GM12872 (cell line): ENCODE measurements around the gene TBC1D13.

Experiments used
- TF ChIP-seq, protein P1 (sequence below): IDR thresholded peaks from 3 replicates; pipeline ENCODE4 v1.5.1; 2011; ENCODE audit warnings: low read depth, mild to moderate bottlenecking, low read length, moderate library complexity; ENCODE audit not compliant: insufficient read depth

The TBC1D13 gene, protein sequence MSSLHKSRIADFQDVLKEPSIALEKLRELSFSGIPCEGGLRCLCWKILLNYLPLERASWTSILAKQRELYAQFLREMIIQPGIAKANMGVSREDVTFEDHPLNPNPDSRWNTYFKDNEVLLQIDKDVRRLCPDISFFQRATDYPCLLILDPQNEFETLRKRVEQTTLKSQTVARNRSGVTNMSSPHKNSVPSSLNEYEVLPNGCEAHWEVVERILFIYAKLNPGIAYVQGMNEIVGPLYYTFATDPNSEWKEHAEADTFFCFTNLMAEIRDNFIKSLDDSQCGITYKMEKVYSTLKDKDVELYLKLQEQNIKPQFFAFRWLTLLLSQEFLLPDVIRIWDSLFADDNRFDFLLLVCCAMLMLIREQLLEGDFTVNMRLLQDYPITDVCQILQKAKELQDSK

DNA sequence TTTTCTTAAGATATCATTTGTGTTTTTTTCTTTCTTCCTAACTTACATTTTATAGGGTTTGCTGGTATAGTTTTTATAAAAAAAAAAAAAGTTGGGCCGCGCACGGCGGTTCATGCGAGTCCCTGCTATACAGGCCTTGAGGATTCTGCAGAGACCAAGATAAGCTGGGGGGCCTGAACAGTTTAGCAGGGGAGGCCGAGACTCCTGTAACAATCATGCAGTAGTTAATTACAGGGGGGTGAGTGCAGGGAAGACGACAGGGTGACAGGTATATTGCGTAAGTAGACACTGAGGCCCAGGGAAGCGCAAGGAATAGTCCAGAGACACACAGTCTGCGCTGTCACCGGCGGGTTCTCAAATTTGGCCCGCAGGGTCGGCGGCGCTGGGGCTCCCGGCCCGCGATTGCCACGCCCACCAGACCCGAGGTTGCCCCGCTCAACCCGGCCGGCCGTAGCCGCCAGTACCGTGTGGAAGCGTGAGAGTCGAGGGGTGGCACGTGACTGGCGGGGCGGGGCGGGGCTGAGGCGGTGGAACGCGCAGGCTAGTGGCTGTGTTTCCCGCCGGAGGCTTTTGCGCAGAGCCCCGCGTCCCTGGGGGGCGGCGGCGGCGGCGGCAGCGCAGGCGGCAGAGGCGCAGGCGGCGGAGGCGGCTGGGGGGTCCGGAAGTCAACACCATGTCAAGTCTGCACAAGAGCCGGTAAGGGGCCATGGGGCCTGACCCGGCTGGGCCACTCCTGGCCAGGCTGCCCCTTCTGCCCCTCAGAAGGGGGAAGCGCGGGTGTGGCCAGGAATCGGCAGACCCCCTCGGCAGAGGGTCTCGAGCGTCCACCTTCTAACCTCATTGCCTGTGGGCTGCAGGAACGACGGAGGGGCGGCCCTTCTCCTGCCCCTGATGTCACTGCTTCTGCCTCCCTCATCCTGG, at the start of gene TBC1D13:
Gene TBC1D13, plus strand, starts transcription at position 573 of the 921 bp plus-strand sequence. Its CDS starts 101 bp downstream, at position 674.
- TF ChIP-seq, protein P1, sequence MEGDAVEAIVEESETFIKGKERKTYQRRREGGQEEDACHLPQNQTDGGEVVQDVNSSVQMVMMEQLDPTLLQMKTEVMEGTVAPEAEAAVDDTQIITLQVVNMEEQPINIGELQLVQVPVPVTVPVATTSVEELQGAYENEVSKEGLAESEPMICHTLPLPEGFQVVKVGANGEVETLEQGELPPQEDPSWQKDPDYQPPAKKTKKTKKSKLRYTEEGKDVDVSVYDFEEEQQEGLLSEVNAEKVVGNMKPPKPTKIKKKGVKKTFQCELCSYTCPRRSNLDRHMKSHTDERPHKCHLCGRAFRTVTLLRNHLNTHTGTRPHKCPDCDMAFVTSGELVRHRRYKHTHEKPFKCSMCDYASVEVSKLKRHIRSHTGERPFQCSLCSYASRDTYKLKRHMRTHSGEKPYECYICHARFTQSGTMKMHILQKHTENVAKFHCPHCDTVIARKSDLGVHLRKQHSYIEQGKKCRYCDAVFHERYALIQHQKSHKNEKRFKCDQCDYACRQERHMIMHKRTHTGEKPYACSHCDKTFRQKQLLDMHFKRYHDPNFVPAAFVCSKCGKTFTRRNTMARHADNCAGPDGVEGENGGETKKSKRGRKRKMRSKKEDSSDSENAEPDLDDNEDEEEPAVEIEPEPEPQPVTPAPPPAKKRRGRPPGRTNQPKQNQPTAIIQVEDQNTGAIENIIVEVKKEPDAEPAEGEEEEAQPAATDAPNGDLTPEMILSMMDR = no peak

DNA sequence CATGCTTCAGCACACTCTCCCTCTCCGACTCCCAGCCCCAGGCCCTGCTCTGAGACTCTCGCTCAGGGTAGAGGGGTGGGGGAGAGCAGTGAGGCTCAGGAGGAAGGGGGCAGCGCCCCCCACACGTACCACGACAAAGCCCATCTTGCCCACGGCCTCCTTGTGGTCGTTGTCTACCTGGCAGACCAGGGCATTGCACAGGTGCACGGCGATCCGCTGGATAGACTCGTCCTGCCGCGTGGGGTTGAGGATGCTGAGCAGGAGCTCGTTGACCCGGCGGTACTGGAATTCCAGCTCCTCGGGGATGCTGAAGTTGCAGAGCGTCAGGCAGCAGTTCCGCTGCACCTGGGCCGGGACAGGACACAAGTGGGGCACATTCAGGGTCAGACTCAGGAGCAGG, 44.7 kb upstream of the TBC1D13 start:
- TF ChIP-seq, protein P1 = no peak

- TF ChIP-seq, protein P1 = no peak
Observed at GRCh38 chr9:128743421-128743820, 43.6 kb upstream of the TBC1D13 start.

DNA sequence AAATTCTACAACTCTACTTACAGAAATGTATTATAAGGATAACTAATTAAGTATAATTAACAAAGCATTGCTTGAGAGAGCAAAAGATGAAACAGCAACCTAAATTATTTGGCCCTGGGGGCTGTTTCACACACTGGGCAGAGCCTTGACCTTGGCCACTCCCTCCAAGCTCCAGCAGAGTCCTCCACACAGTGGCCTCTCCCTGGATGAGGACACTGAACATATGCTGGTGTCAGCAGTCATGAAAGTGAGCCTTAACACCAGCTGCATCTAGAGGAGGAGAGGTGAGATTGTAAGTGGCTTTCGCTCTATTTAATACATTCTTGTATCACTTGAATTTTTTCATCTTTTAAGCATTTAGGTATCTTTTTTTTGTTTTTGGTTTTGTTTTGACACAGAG, 39.8 kb upstream of the TBC1D13 start:
- TF ChIP-seq, protein P1 = no peak

- TF ChIP-seq, protein P1 = no peak
Observed at GRCh38 chr9:128750926-128751595, 36.0 kb upstream of the TBC1D13 start.

GRCh38 chr9:128753627-128754026, 33.4 kb upstream of the TBC1D13 start:
- TF ChIP-seq, protein P1 = no peak

DNA sequence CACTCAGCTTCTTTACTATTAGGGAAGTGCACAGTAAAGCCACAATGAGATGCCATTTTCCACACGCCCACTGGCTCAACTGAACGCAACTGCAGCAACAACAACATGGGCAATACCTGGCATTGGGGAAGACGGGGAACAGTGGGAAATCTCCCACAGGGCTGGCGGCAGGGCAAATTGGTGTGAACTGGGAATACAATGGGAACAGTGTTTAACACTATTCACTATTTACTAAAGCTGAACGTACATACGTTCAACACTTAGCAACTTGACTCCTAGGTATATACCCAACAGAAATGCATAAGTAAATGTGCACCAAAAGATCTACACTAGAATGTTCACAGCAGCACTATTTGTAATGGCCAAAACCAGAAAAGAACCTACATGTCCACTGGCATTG, 29.5 kb upstream of the TBC1D13 start:
- TF ChIP-seq, protein P1 = no peak
